ENCODE measurements around the gene C19orf81.

The C19orf81 gene

GRCh38 chr19:50686310-50687032 is 37.2 kb downstream of the C19orf81 start:
- no peak for DNase-seq

- DNase-seq = no peak
Measured at GRCh38 chr19:50688766-50689165, 39.5 kb downstream of the C19orf81 start.

GRCh38 chr19:50690439-50690838 is 41.2 kb downstream of the C19orf81 start:
- DNase-seq = no peak

- peak; percentile 6 for DNase-seq
Measured at GRCh38 chr19:50693064-50693975, 44.1 kb downstream of the C19orf81 start.

GRCh38 chr19:50694815-50695145 is 45.5 kb downstream of the C19orf81 start:
- peak; percentile 16 for DNase-seq

DNA sequence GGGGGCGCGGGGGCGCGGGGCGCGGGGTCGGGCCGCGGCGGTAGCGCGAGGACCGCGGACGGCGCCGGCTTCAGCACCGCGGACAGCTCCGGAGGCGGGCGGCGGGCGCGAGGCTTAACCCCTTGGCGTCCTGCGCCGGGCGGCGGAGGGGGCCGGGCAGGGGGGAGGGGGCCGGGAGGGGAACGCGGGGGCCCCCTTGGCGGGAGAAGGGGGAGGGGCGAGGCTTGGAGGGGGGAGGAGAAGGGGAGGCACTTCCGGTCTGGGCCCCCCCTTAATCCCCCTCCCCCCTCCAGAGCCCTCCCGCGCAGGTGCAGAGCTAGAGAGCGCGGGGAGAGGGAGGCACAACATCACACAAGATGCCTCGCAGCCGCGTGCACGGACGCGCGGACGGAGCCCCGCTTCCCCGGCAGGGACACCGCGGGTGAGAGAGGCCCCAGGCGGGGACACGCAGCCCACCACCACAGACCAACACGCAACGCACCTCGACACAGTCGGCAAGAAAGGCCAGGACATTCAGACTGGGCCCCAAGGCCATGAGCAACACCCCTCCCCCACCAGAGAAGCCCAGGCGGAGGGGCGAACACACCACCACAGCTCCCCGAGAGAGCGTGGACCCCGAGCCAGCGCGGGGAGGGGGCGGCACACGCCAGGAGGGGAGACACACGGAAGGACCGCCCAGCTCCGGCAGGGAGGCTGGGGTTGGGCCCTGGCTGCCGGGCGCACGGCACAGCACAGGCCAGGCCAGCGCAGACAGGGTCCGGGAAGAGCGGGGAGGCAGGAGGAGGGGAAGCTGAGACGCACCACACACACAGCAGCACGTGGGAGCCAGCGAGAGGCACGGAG is 46.2 kb downstream of the C19orf81 start:
- DNase-seq = peak; percentile 79

GRCh38 chr19:50696094-50696483 is 46.8 kb downstream of the C19orf81 start:
- DNase-seq = no peak

DNA sequence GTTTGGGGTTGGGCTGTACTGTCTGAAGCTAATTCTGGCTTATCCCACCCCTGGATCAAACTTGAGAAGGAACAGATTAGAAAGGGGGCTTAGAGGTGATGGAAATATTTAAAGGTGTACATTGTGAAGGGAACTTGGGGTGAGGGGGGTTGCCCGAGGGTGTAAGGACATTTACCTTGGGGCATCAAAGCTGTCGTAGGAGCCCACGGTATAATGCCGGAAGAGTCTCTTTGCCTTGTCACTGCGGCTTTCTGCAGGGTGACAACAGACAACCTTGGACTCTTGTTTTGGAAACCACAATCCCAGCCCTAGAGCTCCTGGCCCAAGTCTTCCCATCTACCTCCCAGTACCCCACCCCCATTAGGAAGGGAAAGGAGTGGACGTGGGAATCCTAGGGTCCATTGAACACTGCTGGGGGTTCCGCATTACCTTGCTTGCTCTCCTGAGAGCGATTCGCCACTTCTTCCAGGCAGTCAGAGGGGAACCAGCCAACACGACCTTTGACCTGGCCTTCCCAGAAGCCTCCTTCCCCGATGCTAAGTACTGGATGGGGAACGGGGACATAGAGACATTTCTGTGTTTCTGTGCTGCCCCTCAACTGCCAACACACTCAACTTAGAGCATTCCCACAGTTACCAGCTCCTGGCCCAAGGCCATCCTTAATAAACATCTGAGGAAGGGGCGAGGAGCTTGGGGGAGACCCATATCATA is 48.3 kb downstream of the C19orf81 start:
- DNase-seq = no peak

- no peak for DNase-seq
Measured at GRCh38 chr19:50701367-50701985, 52.2 kb downstream of the C19orf81 start.

DNA sequence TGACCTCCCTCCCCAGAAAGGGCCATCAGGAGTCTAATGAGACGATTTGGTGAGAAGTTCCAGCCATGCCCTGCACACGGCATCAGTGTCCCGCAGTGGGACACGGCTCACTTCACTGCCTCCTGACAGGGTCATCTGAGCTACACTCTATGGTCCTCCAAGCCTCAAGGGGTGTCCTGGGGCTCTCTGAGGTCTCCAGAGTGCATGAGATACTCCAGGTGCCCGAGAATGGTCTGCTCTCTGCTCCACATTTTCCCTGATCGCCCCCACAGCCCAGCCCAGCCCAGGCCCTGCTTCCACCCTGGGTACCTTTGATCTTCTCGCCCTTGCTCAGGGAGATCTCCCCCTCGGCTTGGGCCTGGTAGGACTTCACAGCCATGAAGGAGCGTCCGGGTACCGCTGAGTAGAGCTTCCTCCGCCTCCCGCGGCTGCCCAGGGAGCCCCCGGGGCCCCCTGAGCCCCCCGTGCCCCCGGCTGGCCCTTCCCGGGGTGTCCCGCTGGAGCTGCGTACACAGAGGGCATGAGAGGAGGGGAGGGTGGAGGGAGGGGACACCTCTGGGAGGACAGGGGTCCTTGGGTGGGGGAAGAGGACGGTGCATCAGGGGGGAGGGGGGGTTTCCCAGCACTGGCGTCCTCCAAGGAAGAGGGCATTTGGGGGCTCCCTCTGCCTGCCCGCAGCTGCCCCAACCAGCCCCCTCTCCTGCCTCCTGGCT is 53.1 kb downstream of the C19orf81 start:
- DNase-seq = no peak

GRCh38 chr19:50702871-50703829 is 53.9 kb downstream of the C19orf81 start:
- no peak for DNase-seq

- DNase-seq = peak; percentile 56
Measured at GRCh38 chr19:50703915-50704796, 54.9 kb downstream of the C19orf81 start.

- DNase-seq = peak; percentile 75
Measured at GRCh38 chr19:50705422-50706019, 56.3 kb downstream of the C19orf81 start.

GRCh38 chr19:50706387-50706786 is 57.1 kb downstream of the C19orf81 start:
- no peak for DNase-seq

DNA sequence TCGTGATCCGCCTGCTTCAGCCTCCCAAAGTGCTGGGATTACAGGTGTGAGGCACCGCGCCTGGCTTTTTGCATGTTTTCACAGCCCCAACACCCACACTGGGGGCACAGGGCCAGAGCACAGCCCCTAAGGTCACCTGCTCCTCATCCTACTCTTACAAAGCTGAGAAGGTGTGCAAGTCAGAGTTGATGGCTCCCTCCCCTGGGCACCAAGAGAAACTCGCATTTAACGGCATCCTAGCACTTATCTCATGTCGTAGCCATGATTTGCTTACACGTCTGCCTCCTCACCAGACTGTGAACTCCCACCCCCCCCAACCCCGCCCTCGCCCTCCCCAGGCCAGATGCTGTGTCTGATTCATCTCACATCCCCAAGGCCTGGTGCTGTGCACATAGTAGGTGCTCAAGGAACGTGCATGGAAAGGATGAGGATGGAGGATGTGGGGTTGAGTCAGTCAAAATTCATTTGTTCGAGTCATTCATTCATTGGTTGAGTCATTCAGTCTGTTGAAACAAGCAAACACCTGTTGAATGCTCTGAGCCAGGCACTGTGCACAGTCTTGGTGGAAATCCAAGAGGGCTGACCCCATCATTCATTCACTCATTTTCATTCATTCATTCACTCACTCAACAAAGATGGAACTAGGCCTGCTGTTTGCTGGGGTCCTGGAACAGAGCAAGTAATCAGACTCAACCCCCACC is 59.1 kb downstream of the C19orf81 start:
- DNase-seq = no peak
